CD4-positive, alpha-beta T cell (primary cell): ENCODE data around the gene ALDH1A1. TPM values are rescaled to one million over a fixed set of nuclear protein-coding genes. Genes with fewer than 3 reads are reported as not detected.

ENCODE experiments used
- ATAC-seq: fragments of 200-7000 bp; cut with Tn5 transposase; one replicate; pipeline ENCODE4 v1.10.0; 2022; ENCODE audit warnings: mild to moderate bottlenecking; ENCODE audit not compliant: poor library complexity
- CTCF ChIA-PET: fragments of 350-600 bp; sonication (Branson Sonifier 250); formaldehyde crosslinking; loops from one replicate; lab custom pipeline; 2021; ENCODE audit warnings: antibody characterized with exemption, inconsistent platforms; lab: Charles Lee
- POLR2A ChIA-PET: fragments of 350-600 bp; sonication (Branson Sonifier 250); formaldehyde crosslinking; loops from one replicate; lab custom pipeline; 2021; ENCODE audit warnings: antibody characterized with exemption, inconsistent platforms; lab: Charles Lee
- DNase-seq, 14 experiments: peaks; one replicate each; pipeline ENCODE4 v3.0.0-alpha.2; 2013 to 2020; ENCODE audit warnings: mixed read lengths in 2 of 14
- H3K27ac ChIP-seq, 2 donors: one replicate each; pipeline versions ENCODE4 v1.5.1 to v1.7.0; 2013; ENCODE audit warnings: low read length in 2 of 2, low read depth in 1 of 2, mild to moderate bottlenecking in 1 of 2
- H3K27me3 ChIP-seq, 2 experiments: 1 replicate in 1 of 2; 2 replicates in 1 of 2; pipeline versions ENCODE4 v1.6.1 to v1.7.0; 2013; ENCODE audit warnings: low read length in 2 of 2, control low read depth in 1 of 2, mild to moderate bottlenecking in 1 of 2, moderate library complexity in 1 of 2; ENCODE audit not compliant: insufficient read depth in 2 of 2, control insufficient read depth in 1 of 2
- H3K36me3 ChIP-seq: one replicate; pipeline ENCODE4 v1.6.1; 2013; ENCODE audit warnings: low read length, control low read depth; ENCODE audit not compliant: insufficient read depth
- H3K4me1 ChIP-seq: one replicate; pipeline ENCODE4 v1.6.1; 2013; ENCODE audit warnings: low read length, control low read depth; ENCODE audit not compliant: insufficient read depth
- H3K4me3 ChIP-seq: one replicate; pipeline ENCODE4 v1.5.1; 2013; ENCODE audit warnings: mild to moderate bottlenecking, low read length, moderate library complexity
- H3K9me3 ChIP-seq, 2 experiments: 1 replicate in 1 of 2; 2 replicates in 1 of 2; pipeline versions ENCODE4 v1.6.1 to v1.7.0; 2013; ENCODE audit warnings: low read length in 2 of 2, mild to moderate bottlenecking in 2 of 2, control low read depth in 1 of 2, moderate library complexity in 1 of 2; ENCODE audit not compliant: control insufficient read depth in 1 of 2, insufficient read depth in 1 of 2
- H3K27ac Mint-ChIP-seq: one replicate; pipeline ENCODE4 v1.8.0; 2020; ENCODE audit warnings: mixed read lengths
- H3K27me3 Mint-ChIP-seq: one replicate; pipeline ENCODE4 v1.8.0; 2021; ENCODE audit warnings: mixed read lengths
- H3K36me3 Mint-ChIP-seq: one replicate; pipeline ENCODE4 v1.8.0; 2021; ENCODE audit warnings: low read depth, mixed read lengths
- H3K4me1 Mint-ChIP-seq: one replicate; pipeline ENCODE4 v1.8.0; 2021; ENCODE audit warnings: low read depth, mixed read lengths
- H3K4me3 Mint-ChIP-seq: one replicate; pipeline ENCODE4 v1.8.0; 2020; ENCODE audit warnings: mild to moderate bottlenecking, mixed read lengths
- H3K9me3 Mint-ChIP-seq: one replicate; pipeline ENCODE4 v1.8.0; 2020; ENCODE audit warnings: mixed read lengths
- intact Hi-C, 2 experiments: fragments of 100-400 bp; cut with DNase I in 1 of 2; cut with micrococcal nuclease in 1 of 2; formaldehyde crosslinking; loops; one replicate each; pipeline versions ENCODE4 v1.15.1 to v1.9.0; 2023 to 2025; cut with DNase I, micrococcal nuclease
- total RNA-seq, 174 experiments: library from RNA in 2 of 174; stranded (reverse) in 2 of 174; gene quantifications; one replicate each; pipeline ENCODE4 v1.2.3 and lab custom pipeline; 2021 to 2026
- TF ChIP-seq, protein P1 (sequence below): fragments of 200-600 bp; IDR thresholded peaks from one replicate; pipeline ENCODE4 v1.8.0; 2022; ENCODE audit warnings: antibody characterized with exemption, mild to moderate bottlenecking

The ALDH1A1 gene
- total RNA-seq, 2 experiments from 2014 or later: 0.39 TPM; not detected in 1

DNA sequence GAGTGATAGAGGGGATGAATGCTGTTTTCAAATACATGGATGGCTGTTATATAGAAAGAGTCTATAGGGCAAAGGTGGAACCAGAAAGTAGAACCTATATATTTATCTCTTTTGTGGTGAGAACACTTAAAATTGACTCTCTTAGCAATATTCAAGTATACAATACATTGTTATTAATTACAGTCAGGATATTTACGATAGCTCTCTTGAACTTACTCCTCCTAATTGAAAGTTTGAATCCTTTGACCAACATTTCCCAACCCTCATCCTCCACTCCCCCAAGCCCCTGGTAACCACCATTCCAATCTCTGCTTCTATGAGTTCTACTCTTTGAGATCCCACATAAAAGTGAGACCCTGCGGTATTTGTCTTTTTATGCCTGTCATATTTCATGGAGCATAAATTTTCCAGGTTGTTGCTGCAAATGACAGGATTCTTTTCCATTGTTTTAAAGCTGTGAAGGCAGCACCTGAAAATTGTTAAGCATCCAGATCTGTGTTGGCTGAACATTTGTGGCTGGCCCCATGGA lies 41.5 kb downstream of the ALDH1A1 start:
- Mint-ChIP-seq H3K27ac (no peak overlapping the region), H3K4me1 (no peaks in the 10 kb centered on the region), H3K9me3 (no peaks in the 10 kb centered on the region), H3K27me3 (no peaks in the 10 kb centered on the region), H3K36me3 (no peaks in the 10 kb centered on the region), H3K4me3 (no peak overlapping the region)
- no peaks in the 10 kb centered on the region for H3K9me3 ChIP-seq
- TF ChIP-seq, protein P1, sequence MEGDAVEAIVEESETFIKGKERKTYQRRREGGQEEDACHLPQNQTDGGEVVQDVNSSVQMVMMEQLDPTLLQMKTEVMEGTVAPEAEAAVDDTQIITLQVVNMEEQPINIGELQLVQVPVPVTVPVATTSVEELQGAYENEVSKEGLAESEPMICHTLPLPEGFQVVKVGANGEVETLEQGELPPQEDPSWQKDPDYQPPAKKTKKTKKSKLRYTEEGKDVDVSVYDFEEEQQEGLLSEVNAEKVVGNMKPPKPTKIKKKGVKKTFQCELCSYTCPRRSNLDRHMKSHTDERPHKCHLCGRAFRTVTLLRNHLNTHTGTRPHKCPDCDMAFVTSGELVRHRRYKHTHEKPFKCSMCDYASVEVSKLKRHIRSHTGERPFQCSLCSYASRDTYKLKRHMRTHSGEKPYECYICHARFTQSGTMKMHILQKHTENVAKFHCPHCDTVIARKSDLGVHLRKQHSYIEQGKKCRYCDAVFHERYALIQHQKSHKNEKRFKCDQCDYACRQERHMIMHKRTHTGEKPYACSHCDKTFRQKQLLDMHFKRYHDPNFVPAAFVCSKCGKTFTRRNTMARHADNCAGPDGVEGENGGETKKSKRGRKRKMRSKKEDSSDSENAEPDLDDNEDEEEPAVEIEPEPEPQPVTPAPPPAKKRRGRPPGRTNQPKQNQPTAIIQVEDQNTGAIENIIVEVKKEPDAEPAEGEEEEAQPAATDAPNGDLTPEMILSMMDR: no peak
- no peaks in the 10 kb centered on the region for H3K4me1 ChIP-seq
- ChIA-PET CTCF (no interaction called here), POLR2A (no interaction called here)
- intact Hi-C loops: no loop called here
- H3K36me3 ChIP-seq: no peaks in the 10 kb centered on the region
- DNase-seq: no peak
- no peak overlapping the region for H3K27ac ChIP-seq
- no peak for ATAC-seq
- no peaks in the 10 kb centered on the region for H3K27me3 ChIP-seq
- H3K4me3 ChIP-seq: no peak overlapping the region

DNA sequence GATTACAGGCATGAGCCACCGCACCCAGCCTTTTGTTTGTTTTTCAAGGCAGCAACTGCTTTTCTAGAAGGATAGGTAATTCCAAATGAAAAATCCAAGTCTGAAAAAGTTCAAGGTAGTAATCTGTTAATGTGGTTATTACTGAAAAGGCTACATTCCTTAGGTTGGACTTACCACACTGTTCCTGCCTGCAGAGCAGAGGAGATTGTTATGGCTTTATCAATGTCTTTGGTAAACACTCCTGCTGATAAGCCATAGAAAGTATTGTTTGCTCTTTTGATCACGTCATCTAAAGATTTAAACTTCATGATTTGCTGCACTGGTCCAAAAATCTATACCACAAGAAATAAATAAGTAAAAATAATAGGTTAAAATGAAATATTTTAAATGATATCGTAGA lies 43.4 kb downstream of the ALDH1A1 start:
- no peak overlapping the region for H3K27ac Mint-ChIP-seq
- POLR2A ChIA-PET: no interaction called here
- no peak overlapping the region for H3K27ac ChIP-seq
- ATAC-seq (no peak), DNase-seq (no peak)
- H3K27me3 Mint-ChIP-seq: no peaks in the 10 kb centered on the region
- CTCF ChIA-PET: no interaction called here
- intact Hi-C loops: no loop called here
- no peaks in the 10 kb centered on the region for H3K36me3 ChIP-seq
- no peaks in the 10 kb centered on the region for H3K9me3 Mint-ChIP-seq
- no peak overlapping the region for H3K4me3 ChIP-seq
- no peaks in the 10 kb centered on the region for H3K36me3 Mint-ChIP-seq
- no peaks in the 10 kb centered on the region for H3K27me3 ChIP-seq
- no peak overlapping the region for H3K4me3 Mint-ChIP-seq
- H3K4me1 ChIP-seq: no peaks in the 10 kb centered on the region
- TF ChIP-seq, protein P1: no peak
- H3K9me3 ChIP-seq: no peaks in the 10 kb centered on the region
- H3K4me1 Mint-ChIP-seq: no peaks in the 10 kb centered on the region

DNA sequence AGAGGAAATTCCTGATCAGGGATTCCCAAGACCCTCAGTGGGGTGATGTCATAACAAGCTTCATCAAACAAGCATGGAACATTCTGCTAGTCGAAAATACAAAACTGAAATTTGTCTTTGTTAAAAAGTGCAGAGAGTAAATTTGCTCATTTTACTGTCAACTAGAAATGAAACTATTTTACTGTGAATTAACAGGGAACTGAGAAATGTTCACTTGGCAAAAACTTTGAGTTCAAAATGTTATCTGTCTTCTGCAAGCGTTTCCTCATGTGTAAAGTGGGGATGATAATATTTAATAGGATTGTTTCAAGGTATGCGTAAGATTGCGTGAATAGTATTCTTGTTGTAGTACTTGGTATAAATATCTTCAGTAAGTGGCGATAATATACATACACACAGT lies 45.4 kb downstream of the ALDH1A1 start:
- Mint-ChIP-seq H3K36me3 (no peaks in the 10 kb centered on the region), H3K4me3 (no peak overlapping the region), H3K9me3 (no peaks in the 10 kb centered on the region), H3K4me1 (no peaks in the 10 kb centered on the region), H3K27me3 (no peaks in the 10 kb centered on the region), H3K27ac (no peak overlapping the region)
- ChIA-PET POLR2A (no interaction called here), CTCF (interaction anchor here (0.9 kb wide), 1 partner anchor 53 kb away, joined by 4 read pairs; no protein-coding TSS in a partner anchor)
- Histone ChIP-seq H3K9me3 (no peaks in the 10 kb centered on the region), H3K4me1 (no peaks in the 10 kb centered on the region), H3K4me3 (no peak overlapping the region), H3K27me3 (no peaks in the 10 kb centered on the region), H3K27ac (no peak overlapping the region), H3K36me3 (no peaks in the 10 kb centered on the region)
- ATAC-seq (no peak), DNase-seq (no peak)
- intact Hi-C loops: no loop called here
- TF ChIP-seq, protein P1: no peak
